HG03520 (cell line): Measurements from ENCODE around the gene PHLDB1.
"Not testable (repeated sequence)": the region's sequence is repeated elsewhere in the genome, so short reads cannot be mapped to it uniquely, and the experiment has no call there.

ENCODE experiments used
- ATAC-seq: cut with Tn5 transposase; IDR thresholded peaks from one replicate; pipeline ENCODE4 v1.9.1; 2021; ENCODE audit warnings: mild to moderate bottlenecking, moderate library complexity; ENCODE audit not compliant: unreplicated experiment

Gene PHLDB1

DNA sequence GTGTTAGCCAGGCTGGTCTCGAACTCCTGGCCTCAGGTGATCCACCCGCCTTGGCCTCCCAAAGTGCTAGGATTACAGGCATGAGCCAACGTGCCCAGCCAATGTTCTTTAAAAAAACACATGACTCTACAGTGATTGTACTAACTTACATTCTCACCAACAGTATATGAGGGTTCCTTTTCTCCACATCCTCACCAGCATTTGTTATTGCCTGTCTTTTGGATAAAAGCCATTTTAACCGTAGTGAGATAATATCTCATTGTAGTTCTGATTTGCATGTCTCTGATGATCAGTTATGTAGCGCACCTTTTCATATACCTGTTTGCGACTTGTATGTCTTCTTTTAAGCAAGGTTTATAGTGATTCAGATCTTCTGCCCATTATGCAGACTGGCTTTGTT, 75.5 kb downstream of the PHLDB1 start:
- ATAC-seq: not testable (repeated sequence)

DNA sequence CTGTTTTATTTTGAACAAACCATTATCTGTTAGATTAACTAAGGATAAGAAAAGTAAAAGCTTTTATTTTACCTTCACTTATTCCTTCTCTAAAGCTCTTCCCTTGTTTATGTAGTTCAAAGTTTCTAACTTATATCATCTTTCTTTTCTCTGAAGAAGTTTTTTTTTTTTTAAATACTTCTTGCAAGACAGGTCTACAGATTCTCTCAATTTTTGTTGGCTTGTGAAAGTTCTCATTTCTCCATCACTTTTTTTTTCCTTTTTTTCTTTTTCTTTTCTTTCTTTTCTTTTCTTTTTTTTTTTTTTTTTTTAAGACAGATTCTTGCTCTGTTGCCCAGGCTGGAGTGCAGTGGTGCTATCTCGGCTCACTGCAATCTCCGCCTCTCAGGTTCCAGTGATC, 76.8 kb downstream of the PHLDB1 start:
- no peak for ATAC-seq

DNA sequence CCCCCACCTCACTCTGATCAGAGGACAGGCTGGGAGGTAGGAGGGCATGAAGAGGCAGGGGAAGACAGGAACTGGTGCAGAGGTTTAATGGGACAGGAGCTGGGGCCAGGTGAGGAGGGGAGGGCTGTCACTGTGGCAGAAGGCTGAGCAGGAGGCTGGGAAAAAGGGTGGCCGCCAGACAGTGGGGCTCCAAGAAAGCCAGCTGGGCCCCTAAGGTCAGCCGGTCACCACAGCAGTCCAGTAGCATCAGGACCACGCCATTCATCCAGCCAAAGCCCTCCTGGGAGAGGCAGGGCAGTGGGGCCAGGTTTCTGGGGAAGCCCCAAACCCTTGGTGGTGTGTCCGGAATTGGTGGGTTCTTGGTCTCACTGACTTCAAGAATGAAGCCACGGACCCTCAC, 80.5 kb downstream of the PHLDB1 start:
- no peak for ATAC-seq

DNA sequence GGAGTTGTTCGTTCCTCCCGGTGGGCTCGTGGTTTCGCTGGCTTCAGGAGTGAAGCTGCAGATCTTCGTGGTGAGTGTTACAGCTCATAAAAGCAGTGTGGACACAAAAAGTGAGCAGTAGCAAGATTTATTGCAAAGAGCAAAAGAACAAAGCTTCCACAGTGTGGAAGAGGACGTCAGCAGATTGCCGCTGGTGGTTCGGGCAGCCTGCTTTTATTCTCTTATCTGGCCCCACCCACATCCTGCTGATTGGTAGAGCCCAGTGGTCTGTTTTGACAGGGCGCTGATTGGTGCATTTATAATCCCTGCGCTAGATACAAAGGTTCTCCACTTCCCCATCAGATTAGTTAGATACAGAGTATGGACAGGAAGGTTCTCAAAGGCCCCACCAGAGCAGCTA, 80.9 kb downstream of the PHLDB1 start:
- not testable (repeated sequence) for ATAC-seq

DNA sequence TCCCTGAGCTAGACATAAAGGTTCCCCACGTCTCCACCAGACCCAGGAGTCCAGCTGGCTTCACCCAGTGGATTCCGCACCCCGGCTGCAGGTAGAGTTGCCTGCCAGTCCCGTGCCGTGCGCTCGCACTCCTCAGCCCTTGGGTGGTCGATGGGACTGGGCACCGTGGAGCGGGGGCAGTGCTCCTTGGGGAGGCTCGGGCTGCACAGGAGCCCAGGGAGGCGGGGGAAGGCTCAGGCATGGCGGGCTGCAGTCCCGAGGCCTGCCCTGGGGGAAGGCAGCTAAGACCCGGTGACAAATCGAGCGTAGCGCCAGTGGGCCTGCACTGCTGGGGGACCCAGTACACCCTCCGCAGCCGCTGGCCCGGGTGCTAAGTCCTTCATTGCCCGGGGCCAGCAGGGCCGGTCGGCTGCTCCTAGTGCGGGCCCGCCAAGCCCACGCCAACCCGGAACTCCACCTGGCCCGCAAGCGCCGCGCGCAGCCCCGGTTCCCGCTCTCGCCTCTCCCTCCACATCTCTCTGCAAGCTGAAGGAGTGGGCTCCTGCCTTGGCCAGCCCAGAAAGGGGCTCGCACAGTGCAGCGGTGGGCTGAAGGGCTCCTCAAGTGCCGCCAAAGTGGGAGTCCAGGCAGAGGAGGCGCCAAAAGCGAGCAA, 81.6 kb downstream of the PHLDB1 start:
- no peak for ATAC-seq

DNA sequence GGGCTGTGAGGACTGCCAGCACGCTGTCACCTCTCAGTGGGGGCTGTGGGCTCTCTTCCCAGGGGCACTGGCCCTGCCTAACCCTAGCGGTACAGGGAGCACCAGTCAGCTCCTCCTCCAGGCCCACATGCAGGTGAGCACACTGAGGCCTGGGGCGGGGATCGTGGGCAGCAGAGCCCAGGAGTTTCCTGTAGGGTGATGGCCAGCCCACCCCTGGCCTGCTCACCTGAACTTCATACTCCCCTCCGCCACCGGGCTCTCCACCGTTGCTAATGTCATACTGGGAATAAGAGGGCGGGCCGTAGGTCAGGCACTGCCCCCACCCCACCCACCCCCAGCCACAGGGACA, 82.1 kb downstream of the PHLDB1 start:
- ATAC-seq: no peak

DNA sequence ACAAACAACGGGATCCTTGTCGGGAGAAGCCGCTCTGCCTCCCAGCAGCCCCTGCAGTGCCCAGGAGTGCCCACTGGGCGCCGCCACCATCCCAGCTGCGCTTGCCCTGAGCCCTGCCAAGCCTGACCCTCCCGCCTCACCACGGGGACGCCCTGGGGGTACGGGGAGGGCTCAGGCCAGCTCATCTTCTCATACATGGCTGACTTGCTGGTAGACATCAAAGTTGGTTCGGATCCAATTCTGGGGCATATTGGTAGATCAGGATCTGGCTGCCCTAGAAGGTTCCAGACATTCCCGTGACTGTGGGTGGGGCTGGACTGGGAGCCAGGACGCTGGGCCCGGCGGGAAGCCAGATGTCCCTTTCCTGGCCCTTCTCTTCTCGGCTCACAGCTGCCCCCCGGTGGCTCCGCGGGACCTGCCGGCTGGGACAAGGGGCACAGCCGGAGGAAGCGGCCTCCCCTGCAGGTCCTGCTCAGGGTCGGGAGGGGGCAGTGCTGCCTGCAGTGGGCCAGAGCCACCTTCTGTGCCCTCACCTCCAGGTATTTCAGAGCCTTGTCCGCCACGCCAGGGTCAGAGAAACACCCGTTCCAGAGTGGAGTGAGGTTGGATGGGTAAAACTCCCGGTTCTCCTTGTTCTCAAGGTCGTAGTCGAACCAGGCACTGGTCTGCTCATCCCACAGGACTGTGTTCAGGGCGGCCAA, 82.6 kb downstream of the PHLDB1 start:
- ATAC-seq: peak; percentile 80

DNA sequence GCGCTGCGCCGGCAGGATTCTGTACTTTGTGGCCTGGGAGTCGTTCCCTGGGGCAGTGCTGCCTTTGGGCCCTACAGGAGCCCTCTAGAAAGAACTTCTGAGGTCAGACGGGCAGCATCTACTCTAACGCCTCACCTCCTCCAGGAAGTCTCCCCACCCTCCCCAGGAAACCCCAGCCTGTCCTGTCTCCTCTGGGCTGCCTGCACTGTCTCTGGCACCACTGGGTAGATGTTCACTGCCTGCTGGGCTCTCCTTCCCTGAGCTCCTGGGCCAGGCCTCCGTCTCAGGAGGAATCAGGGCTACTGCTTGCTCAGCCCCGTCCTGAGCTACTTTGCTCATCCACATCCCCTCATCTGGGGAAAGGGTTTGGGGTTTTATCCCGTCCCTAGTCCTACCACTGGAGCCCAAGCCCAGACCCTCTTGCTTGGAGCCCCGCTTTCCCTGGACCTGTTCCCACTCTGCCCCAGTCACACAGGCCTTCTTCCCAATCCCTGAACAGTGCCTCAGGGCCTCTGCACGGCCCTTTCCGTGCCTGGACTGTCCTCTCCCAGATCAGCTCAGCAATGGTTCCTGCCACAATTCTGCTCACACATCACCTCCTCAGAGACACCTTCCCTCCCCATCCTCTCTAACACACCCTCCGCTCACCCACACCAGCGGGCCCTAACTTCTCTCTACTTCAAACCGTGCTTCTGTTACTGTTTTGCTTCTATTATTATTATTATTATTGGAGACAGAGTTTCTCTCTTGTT, 83.3 kb downstream of the PHLDB1 start:
- ATAC-seq: no peak

DNA sequence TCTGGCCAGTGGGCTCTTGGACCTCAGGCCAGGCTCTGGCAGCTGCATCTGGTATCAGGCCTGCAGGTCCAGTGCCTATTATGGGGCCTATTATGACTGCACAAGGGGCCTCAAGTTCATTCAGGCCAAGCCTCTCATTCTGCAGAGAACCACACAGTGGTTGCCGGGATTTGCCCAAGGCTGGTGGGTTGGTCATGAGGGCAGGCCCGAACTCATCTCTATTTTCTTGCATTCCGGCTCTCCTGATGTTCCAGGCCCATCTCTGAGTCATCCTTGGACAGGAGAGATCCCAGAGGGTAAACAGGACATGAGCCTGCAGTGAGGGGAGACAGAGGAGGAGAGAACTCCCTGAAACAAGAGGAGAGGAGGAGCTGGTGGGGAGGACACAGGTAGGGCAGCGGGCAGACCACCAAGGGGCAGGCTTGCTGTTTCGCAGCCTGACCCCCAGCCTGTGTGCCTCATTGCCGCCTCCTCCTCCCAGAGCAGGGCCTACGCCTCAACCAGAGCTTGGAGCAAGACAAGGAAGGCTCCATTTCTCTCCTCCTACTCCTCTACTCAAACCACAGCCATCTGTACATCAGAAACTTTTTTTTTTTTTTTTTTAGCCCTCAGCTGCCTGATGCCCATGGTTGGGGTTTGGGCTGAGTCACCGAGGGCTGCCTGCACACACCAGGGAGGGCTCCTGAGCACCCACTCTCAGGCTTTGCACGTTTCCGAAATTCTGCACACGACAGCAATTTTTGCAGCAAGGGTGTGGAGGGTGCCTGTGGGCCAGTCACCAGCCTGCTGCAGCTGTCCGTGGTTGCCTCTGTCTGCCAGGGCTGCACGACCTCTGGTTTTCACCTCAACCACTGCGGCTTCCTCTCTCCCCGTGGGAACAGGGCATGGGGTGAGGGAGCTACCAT, 84.8 kb downstream of the PHLDB1 start:
- no peak for ATAC-seq

DNA sequence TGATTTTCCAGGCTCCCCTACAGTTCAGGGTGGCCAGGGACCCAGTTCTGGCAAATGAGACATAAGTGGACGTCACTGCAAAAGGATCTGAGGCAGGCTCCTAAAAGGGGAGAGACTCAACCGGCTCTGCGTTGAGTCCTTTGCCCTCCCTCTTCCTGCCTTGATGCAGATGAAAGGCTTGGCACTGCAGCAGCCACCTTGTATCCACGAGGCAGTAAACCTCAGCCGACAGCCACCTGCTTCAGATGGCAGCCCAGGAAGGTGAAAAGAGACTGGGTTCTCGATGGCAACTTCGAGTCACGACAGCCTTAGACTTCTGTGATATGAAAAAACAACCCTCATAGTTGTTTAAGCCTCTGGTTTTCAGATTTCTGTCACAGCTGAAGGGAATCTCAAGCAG, 86.8 kb downstream of the PHLDB1 start:
- ATAC-seq: no peak

DNA sequence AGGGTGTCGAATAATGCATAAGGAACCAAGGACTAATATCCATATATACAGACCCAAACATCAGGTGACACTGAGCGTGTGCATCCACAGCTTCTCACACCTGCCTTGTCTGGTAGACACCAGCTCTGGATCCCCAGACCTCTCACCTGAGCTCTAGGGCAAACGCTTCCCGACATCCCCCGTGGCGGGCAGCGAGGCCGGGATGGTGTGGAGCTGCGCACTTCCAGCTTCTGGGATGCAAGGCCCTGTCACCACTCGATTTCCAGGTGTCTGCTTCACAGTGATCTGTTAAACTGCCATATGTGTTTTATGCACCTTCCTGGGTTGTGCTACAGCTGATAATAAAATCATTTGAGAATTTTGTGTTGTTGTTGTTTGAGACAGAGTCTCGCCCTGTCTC, 87.4 kb downstream of the PHLDB1 start:
- no peak for ATAC-seq

DNA sequence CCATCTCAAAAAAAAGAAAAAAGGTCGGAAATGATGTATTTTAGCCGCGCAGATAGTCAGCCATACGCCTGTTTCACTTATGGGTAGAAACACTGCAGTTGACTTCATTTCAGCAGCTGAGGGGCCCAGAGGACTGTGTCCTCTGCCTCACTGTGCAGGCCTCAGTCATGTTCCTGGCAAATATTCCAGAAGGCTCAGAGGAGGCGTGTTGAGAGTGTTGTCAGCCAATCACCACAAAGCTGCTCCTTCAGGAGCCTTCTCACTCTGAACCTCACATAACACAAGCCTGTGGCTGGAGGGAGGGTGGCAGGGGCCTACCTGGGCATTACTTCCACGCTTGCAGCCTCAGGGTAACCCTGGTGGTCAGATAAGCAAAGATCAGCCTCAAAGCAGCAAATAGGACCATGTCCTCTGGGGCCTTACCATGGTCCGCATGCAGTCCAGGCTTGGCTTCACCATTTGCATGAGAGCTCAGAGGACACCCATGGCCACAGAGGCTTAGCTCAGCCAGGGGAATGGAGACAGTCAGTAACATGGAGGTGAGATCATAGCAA, 89.3 kb downstream of the PHLDB1 start:
- ATAC-seq: no peak

DNA sequence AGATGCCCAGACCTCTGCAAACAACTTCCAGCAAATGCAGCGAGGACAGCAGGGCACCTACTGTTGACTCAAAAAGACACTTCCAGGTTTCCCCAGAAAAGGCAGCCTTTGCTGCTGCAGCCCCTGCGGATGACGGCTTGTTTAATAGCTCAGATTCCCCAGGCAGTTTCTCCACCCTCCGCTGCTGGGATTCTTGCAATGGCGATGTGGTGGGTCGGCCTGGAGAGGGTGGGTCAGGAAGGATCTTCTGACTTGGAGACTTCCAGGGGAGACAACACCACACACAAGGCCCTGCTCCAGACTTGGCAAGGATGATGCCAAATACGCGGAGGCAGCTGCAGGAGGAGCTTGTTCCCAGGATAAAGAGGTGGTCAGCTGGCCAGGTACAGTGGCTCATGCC, 89.9 kb downstream of the PHLDB1 start:
- ATAC-seq: no peak

DNA sequence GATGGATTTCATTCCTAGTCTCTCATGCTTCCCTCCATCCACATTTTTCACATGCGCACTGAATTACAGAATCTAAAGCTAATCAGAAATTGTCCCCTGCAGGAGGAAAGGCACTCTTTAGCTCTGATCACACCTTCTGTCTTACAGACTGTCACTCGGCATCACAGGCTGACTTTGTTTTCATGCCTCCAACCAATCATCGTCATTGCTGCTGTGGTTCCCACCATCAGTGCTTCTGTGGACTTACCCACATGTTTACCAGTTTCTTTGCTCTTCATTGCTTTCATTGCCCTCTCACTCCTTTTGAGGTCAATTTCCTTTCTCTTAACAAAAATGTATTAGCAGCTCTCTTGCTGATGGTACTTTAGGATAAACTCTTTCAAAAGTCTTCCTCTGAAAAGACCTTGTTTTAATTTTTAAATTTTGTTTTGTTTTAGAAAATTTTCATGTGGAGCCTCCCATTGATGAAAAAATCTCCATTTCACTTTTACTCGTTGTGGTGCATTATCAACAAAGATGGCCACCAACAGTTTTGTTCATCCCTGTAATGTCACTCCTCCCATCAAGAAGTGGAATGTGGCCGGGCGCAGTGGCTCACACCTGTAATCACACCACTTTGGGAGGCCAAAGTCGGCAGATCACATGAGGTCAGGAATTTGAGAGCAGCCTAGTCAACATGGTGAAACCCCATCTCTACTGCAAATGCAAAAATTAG, 92.2 kb downstream of the PHLDB1 start:
- no peak for ATAC-seq

DNA sequence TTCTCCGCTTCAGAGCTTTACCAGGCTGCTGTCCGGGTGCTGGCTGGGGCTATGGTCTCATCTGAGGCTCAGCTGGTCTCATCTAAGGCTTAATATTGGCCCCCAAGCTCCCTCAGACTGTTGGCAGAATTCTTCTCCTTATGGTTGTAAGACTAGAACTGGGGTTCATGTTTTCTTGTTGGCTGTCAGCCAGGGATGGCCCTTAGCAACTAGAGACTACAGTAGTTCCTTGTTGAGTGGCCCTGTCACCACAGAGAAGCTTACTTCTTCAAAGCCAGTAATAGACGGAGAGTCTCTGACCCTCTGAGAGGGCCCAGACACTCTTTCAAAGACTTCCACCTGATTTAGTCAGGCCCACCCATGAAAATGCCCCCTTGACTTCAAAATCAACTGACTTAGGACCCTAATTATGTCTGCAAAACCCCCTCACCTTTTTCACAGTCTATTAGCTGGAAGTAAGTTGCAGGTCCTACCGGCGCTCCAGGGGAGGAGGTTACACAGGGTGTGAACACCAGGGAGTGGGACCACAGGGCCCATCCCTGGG, 96.2 kb downstream of the PHLDB1 start:
- ATAC-seq: no peak

DNA sequence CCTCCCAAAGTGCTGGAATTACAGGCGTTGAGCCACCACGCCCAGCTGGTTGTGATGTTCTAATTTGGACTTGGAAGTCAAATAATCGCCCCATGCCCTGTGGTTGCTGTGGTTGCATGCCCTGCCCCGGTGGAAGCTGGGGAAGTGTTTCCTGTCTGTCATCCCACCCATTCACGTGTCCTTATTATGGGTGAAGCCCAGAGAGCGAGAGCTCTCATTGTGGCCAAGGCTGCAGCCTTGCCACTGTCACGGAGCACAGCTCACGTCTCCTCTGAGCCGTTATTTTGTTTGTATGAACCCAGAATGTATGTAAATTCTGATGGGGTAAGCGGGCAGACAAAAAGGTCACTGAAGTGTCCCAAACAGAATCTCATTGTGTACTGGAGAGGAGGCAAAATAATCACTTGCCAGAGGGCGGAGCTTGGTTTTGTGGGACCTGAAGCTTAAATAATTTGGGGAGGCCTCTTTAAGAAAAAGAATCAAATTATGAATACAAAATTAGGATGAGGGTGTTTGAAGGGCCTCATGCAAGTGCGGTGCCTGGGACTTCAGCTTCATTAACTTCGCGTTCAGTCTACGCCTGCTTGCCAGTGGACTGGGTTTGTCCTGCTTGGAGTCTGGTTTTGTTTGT, 97.8 kb downstream of the PHLDB1 start:
- no peak for ATAC-seq

DNA sequence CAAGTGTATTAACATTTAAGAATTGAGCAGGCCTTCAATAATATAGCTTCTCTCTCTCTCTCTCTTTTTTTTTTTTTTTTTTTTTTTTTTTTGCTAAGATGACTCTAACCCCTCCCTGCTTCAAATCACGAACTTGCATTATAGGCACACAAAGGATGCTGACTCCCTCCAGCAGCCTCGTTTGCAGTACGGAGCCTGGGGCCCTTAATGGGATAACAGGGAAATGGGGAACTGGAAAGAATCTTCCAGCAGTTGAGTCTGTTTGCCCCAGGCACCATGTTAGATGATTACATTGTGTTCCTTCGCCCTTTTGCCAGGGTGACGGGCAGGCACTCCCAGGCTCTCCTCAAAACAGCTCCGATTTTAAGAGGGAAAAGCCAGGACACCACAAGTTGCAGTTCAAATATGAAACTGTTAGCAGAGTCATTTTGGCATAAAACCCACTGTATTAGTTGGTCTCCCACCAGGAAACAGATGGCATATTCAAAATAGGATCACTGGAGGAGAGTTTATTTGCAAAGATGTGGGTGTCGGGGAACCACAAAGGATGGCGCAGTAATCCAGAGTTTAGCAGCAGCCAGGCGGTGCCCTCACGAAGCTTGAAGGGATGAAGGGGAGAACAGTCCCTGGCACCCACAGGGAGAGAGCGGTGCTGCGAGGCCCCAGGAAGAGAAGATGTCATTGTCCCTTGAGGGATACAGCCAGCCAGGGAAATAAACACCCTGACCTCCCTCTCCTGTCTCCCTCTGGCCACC, 98.6 kb downstream of the PHLDB1 start:
- ATAC-seq: no peak

DNA sequence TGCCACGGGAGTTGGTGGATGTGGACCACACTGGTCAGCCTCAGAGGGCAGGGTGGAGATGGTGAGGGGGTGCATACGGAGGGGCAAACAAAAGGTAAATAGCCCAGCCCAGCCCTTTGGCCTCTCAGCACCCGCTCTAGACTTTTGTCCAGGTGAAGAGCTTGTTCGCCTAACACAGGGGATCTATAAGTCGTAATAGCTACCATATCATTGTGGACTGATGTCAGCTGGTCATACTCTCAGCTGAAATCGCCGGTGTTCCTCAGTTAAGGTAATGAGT, 99.1 kb downstream of the PHLDB1 start:
- ATAC-seq: no peak
